Breast epithelium (tissue), 4 donors: ENCODE measurements around the gene TMEM132D. TPM values are rescaled to one million over a fixed set of nuclear protein-coding genes. Genes with fewer than 3 reads are reported as not detected.

Source experiments
- DNase-seq, 2 donors: peaks; one replicate each; pipeline ENCODE4 v3.0.0-alpha.2; 2019; ENCODE audit warnings: low spot score in 2 of 2
- H3K27ac ChIP-seq, 2 donors: fragments of 200-600 bp; sonication (generic) in 1 of 2; one replicate each; pipeline ENCODE4 v1.5.1; 2016 to 2019; ENCODE audit warnings: mild to moderate bottlenecking in 1 of 2
- H3K27me3 ChIP-seq, 2 donors: fragments of 200-600 bp; sonication (generic) in 1 of 2; one replicate each; pipeline versions ENCODE4 v1.5.1 to v1.6.0; 2017 to 2019; ENCODE audit warnings: control low read depth in 1 of 2, mild to moderate bottlenecking in 1 of 2
- H3K36me3 ChIP-seq: fragments of 200-600 bp; one replicate; pipeline ENCODE4 v1.5.1; 2019
- H3K4me1 ChIP-seq, 2 donors: fragments of 200-600 bp; sonication (generic); one replicate each; pipeline ENCODE4 v1.5.1; 2016 to 2019; ENCODE audit warnings: control low read depth in 1 of 2
- H3K4me3 ChIP-seq, 3 donors: fragments of 200-600 bp; sonication (generic); 1 replicate in 2 of 3; 2 replicates in 1 of 3; pipeline ENCODE4 v1.5.1; 2016 to 2019; ENCODE audit warnings: mild to moderate bottlenecking in 3 of 3, moderate library complexity in 2 of 3
- H3K9me3 ChIP-seq, 2 donors: fragments of 200-600 bp; sonication (generic) in 1 of 2; one replicate each; pipeline ENCODE4 v1.5.1; 2016 to 2019; ENCODE audit warnings: control low read depth in 1 of 2
- POLR2A ChIP-seq: fragments of 450-650 bp; IDR thresholded peaks from one replicate; pipeline ENCODE4 v1.6.1; 2016; ENCODE audit warnings: antibody characterized with exemption, mild to moderate bottlenecking, moderate library complexity
- POLR2AphosphoS5 ChIP-seq, 3 donors: sonication (generic); formaldehyde crosslinking; IDR thresholded peaks; one replicate each; pipeline ENCODE4 v1.6.1; 2017; ENCODE audit warnings: antibody characterized with exemption in 3 of 3
- intact Hi-C: fragments of 100-400 bp; cut with DNase I; formaldehyde crosslinking; loops from one replicate; pipeline ENCODE4 v1.15.1; 2023; ENCODE audit warnings: low total_unique reads
- total RNA-seq, 3 donors: library from RNA; depleted of rRNA; stranded (reverse); fragments of >200 nt; gene quantifications; one replicate each; pipeline ENCODE4 v1.1.0, GENCODE V29; 2016
- TF ChIP-seq, protein P1 (sequence below), 3 donors: fragments of 450-650 bp; IDR thresholded peaks; one replicate each; pipeline ENCODE4 v1.5.1; 2016 to 2017; ENCODE audit warnings: antibody characterized with exemption in 3 of 3, mild to moderate bottlenecking in 3 of 3, moderate library complexity in 3 of 3

The TMEM132D gene
- total RNA-seq, 3 donors from 2014 or later = not detected

- intact Hi-C loops = no loop called here
- H3K9me3 ChIP-seq = peaks cover 0 to 20% of the 10 kb centered on the region in 2 donors
- no peak for TF ChIP-seq POLR2A
- TF ChIP-seq POLR2AphosphoS5 (IDR thresholded peaks at IDR 0.05) = no peak
- TF ChIP-seq, protein P1, sequence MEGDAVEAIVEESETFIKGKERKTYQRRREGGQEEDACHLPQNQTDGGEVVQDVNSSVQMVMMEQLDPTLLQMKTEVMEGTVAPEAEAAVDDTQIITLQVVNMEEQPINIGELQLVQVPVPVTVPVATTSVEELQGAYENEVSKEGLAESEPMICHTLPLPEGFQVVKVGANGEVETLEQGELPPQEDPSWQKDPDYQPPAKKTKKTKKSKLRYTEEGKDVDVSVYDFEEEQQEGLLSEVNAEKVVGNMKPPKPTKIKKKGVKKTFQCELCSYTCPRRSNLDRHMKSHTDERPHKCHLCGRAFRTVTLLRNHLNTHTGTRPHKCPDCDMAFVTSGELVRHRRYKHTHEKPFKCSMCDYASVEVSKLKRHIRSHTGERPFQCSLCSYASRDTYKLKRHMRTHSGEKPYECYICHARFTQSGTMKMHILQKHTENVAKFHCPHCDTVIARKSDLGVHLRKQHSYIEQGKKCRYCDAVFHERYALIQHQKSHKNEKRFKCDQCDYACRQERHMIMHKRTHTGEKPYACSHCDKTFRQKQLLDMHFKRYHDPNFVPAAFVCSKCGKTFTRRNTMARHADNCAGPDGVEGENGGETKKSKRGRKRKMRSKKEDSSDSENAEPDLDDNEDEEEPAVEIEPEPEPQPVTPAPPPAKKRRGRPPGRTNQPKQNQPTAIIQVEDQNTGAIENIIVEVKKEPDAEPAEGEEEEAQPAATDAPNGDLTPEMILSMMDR (IDR thresholded peaks at IDR 0.05) = no peak
- no peak overlapping the region for H3K27ac ChIP-seq
- no peaks in the 10 kb centered on the region for H3K27me3 ChIP-seq
- H3K36me3 ChIP-seq = no peaks in the 10 kb centered on the region
- no peaks in the 10 kb centered on the region for H3K4me1 ChIP-seq
- H3K4me3 ChIP-seq = no peak overlapping the region
- no peak for DNase-seq
Measured at GRCh38 chr12:129599406-129599805, 304.4 kb downstream of the TMEM132D start.

- no peaks in the 10 kb centered on the region for H3K4me1 ChIP-seq
- TF ChIP-seq, protein P1 (IDR thresholded peaks at IDR 0.05) = no peak
- no peak for TF ChIP-seq POLR2AphosphoS5 (IDR thresholded peaks at IDR 0.05)
- no peak for TF ChIP-seq POLR2A
- H3K36me3 ChIP-seq = no peaks in the 10 kb centered on the region
- intact Hi-C loops = no loop called here
- no peak overlapping the region for H3K4me3 ChIP-seq
- H3K27ac ChIP-seq = no peak overlapping the region
- H3K27me3 ChIP-seq = no peaks in the 10 kb centered on the region
- H3K9me3 ChIP-seq = no peaks in the 10 kb centered on the region
- DNase-seq = no peak
Measured at GRCh38 chr12:129594098-129594497, 309.7 kb downstream of the TMEM132D start.

DNA sequence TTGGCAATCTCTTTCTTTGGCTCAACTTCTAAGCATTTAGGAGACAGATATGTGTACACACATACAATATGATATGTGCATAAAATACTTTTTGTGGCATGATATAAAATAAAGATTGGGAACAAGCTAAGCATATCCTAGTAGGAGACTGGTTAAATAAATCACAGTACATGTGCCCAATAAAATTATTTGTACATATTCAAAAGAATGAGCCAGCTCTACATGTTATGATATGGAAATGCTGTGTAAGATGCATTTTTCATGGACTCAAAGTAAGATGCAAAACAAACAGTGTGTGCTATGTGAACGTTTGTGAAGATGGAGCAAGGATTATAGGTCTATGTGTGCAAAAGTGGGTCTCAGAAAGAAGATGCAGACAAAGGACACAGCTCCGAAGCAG lies 311.4 kb downstream of the TMEM132D start:
- DNase-seq = no peak
- Histone ChIP-seq H3K27me3 (no peaks in the 10 kb centered on the region), H3K4me3 (no peak overlapping the region), H3K4me1 (no peaks in the 10 kb centered on the region), H3K9me3 (peaks cover 0 to 10% of the 10 kb centered on the region in 2 donors), H3K27ac (no peak overlapping the region), H3K36me3 (no peaks in the 10 kb centered on the region)
- intact Hi-C loops = no loop called here
- TF ChIP-seq, protein P1 (IDR thresholded peaks at IDR 0.05) = no peak
- TF ChIP-seq POLR2AphosphoS5 (IDR thresholded peaks at IDR 0.05) (no peak), POLR2A (no peak)

DNA sequence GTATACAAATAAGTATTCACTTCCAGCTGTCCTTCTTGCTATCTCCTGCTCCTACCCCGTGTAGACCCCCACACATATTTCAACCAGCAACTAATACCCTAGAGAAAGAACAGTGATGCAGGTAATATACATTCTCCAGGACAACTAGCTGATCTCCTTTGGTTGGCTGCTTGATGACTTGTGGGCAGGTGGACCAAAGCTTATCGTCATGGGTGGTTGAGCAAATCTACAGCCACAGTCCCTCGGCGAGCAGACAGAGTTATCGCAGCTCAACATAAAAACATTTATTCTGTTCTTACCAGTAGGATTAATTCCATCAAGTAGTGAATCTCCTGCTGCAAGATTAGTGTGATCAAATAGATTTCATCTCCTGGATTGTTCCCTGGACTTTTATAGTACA lies 314.3 kb downstream of the TMEM132D start:
- H3K4me1 ChIP-seq = no peaks in the 10 kb centered on the region
- H3K27ac ChIP-seq = no peak overlapping the region
- DNase-seq = no peak
- H3K36me3 ChIP-seq = no peaks in the 10 kb centered on the region
- H3K4me3 ChIP-seq = no peak overlapping the region
- H3K9me3 ChIP-seq = peaks cover 0 to 18% of the 10 kb centered on the region in 2 donors
- no peak for TF ChIP-seq POLR2AphosphoS5 (IDR thresholded peaks at IDR 0.05)
- no peak for TF ChIP-seq POLR2A
- TF ChIP-seq, protein P1 (IDR thresholded peaks at IDR 0.05) = no peak
- intact Hi-C loops = no loop called here
- H3K27me3 ChIP-seq = no peaks in the 10 kb centered on the region

DNA sequence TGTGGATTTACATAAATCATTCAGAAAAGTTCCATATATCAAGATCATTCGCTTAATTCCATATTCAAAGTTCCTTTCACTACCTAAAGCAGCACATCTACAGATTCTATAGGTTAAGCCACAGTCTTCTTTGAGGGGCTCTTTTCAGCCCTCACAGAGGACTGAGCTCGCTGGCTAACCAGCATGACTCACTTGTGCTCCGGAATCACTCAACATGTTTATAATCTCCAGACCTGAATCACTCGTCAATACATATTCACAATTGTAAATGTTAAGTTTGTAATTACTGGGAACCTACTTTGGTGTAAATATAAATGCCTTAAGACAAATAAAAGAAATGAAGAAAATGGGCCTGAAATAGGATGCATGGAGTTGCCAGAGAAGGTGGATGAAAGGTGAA lies 315.7 kb downstream of the TMEM132D start:
- no peak overlapping the region for H3K4me3 ChIP-seq
- TF ChIP-seq, protein P1 (IDR thresholded peaks at IDR 0.05) = no peak
- no peak for TF ChIP-seq POLR2AphosphoS5 (IDR thresholded peaks at IDR 0.05)
- TF ChIP-seq POLR2A = no peak
- H3K36me3 ChIP-seq = no peaks in the 10 kb centered on the region
- H3K4me1 ChIP-seq = no peaks in the 10 kb centered on the region
- no peak for DNase-seq
- H3K27ac ChIP-seq = no peak overlapping the region
- H3K9me3 ChIP-seq = peaks cover 0 to 18% of the 10 kb centered on the region in 2 donors
- no peaks in the 10 kb centered on the region for H3K27me3 ChIP-seq
- intact Hi-C loops = no loop called here
